SK-N-SH (cell line): Measurements from ENCODE around the gene TLCD2. TPM values are rescaled to one million over a fixed set of nuclear protein-coding genes. Genes with fewer than 3 reads are reported as not detected.

Source experiments
- CTCF ChIA-PET: fragments of 300-600, 350-600 bp; formaldehyde crosslinking; extraction: SDS; loops from one replicate; lab custom pipeline; 2021; lab: Yijun Ruan, JAX
- POLR2A ChIA-PET: fragments of 350-600 bp; sonication (Branson Sonifier 250); formaldehyde crosslinking; extraction: SDS; loops from one replicate; lab custom pipeline; 2020; ENCODE audit warnings: antibody characterized with exemption, inconsistent platforms; lab: Yijun Ruan, JAX
- DNase-seq: peaks from one replicate; pipeline ENCODE4 v3.0.0; 2012
- H2AFZ ChIP-seq: fragments of 200-600 bp; sonication (generic); 2 replicates; pipeline ENCODE4 v1.8.1; 2016; ENCODE audit warnings: antibody characterized with exemption, mild to moderate bottlenecking, low read depth
- H3F3A ChIP-seq: fragments of 200-600 bp; sonication (generic); replicated peaks from 2 replicates; pipeline ENCODE3; 2016; ENCODE audit warnings: antibody characterized with exemption, mild to moderate bottlenecking; ENCODE audit not compliant: insufficient read depth
- H3K27ac ChIP-seq, 2 experiments: fragments of 200-500 bp in 1 of 2; fragments of 200-600 bp in 1 of 2; sonication (Bioruptor generic) in 1 of 2; sonication (generic), shearing (Covaris generic) in 1 of 2; 2 replicates each; pipeline versions ENCODE4 v1.5.1 to v1.6.1; 2014 to 2016; ENCODE audit warnings: low read depth in 2 of 2, inconsistent platforms in 1 of 2, low read length in 1 of 2, mild to moderate bottlenecking in 1 of 2, mixed read lengths in 1 of 2
- H3K27me3 ChIP-seq: fragments of 200-600 bp; sonication (generic), shearing (Covaris generic); 2 replicates; pipeline ENCODE4 v1.6.1; 2016; ENCODE audit warnings: mixed run types; ENCODE audit not compliant: insufficient read depth
- H3K36me3 ChIP-seq, 2 experiments: fragments of 200-500 bp in 1 of 2; fragments of 200-600 bp in 1 of 2; sonication (Bioruptor generic) in 1 of 2; sonication (generic) in 1 of 2; replicated peaks in 1 of 2; 2 replicates each; pipeline versions ENCODE3 to v1.5.1; 2014 to 2016; ENCODE audit warnings: low read length in 1 of 2, mild to moderate bottlenecking in 1 of 2; ENCODE audit not compliant: insufficient read depth in 2 of 2, control insufficient read depth in 1 of 2
- H3K4me1 ChIP-seq, 2 experiments: fragments of 200-500 bp in 1 of 2; fragments of 200-600 bp in 1 of 2; sonication (Bioruptor generic) in 1 of 2; sonication (generic), shearing (Covaris generic) in 1 of 2; 2 replicates each; pipeline versions ENCODE4 v1.5.1 to v1.6.1; 2014 to 2016; ENCODE audit warnings: low read depth in 1 of 2, low read length in 1 of 2, mixed run types in 1 of 2; ENCODE audit not compliant: insufficient read depth in 2 of 2, control insufficient read depth in 1 of 2
- H3K4me2 ChIP-seq: fragments of 200-600 bp; sonication (generic), shearing (Covaris generic); 2 replicates; pipeline ENCODE4 v1.6.1; 2017; ENCODE audit warnings: mixed run types
- H3K4me3 ChIP-seq, 2 experiments: fragments of 200-500 bp in 1 of 2; fragments of 200-600 bp in 1 of 2; sonication (Bioruptor generic) in 1 of 2; sonication (generic), shearing (Covaris generic) in 1 of 2; 2 replicates each; pipeline versions ENCODE4 v1.5.1 to v1.8.1; 2014 to 2016; ENCODE audit warnings: low read depth in 2 of 2, inconsistent platforms in 1 of 2, low read length in 1 of 2, mild to moderate bottlenecking in 1 of 2, mixed read lengths in 1 of 2, moderate library complexity in 1 of 2
- H3K79me2 ChIP-seq: fragments of 200-600 bp; sonication (generic); 2 replicates; pipeline ENCODE4 v1.8.1; 2017; ENCODE audit warnings: mild to moderate bottlenecking; ENCODE audit not compliant: insufficient read depth
- H3K9ac ChIP-seq: fragments of 200-600 bp; sonication (generic); 2 replicates; pipeline ENCODE4 v1.6.1; 2017; ENCODE audit warnings: mixed run types
- H3K9me2 ChIP-seq: fragments of 200-600 bp; sonication (generic); 2 replicates; pipeline ENCODE4 v1.6.1; 2017; ENCODE audit warnings: mixed run types
- H3K9me3 ChIP-seq: fragments of 200-600 bp; sonication (generic); 2 replicates; pipeline ENCODE4 v1.6.1; 2017; ENCODE audit warnings: mixed run types, mild to moderate bottlenecking, moderate library complexity
- H4K20me1 ChIP-seq: fragments of 200-600 bp; sonication (generic); 2 replicates; pipeline ENCODE4 v1.6.1; 2017; ENCODE audit warnings: mild to moderate bottlenecking, mixed run types; ENCODE audit not compliant: insufficient read depth
- CHD2 ChIP-seq: fragments of 150-350 bp; IDR thresholded peaks from 2 replicates; pipeline ENCODE4 v1.6.1; 2018; ENCODE audit warnings: low read length; ENCODE audit not compliant: partially characterized antibody
- ELF1 ChIP-seq: IDR thresholded peaks from 2 replicates; pipeline ENCODE4 v1.4.0; 2012
- FOXJ3 ChIP-seq: sonication (generic); formaldehyde crosslinking; IDR thresholded peaks from 2 replicates; pipeline ENCODE4 v1.5.1; 2020; ENCODE audit warnings: mild to moderate bottlenecking, missing genetic modification reagents
- FOXM1 ChIP-seq: IDR thresholded peaks from 2 replicates; pipeline ENCODE4 v1.4.0; 2012; ENCODE audit warnings: low read depth, mild to moderate bottlenecking
- GABPA ChIP-seq: IDR thresholded peaks from 2 replicates; pipeline ENCODE4 v1.4.0; 2012; ENCODE audit warnings: low read depth, mild to moderate bottlenecking
- RCOR1 ChIP-seq: fragments of 150-350 bp; IDR thresholded peaks from 2 replicates; pipeline ENCODE4 v1.6.1; 2017; ENCODE audit warnings: antibody characterized with exemption, low read length
- RFX5 ChIP-seq: IDR thresholded peaks from 2 replicates; pipeline ENCODE4 v1.6.1; 2012; ENCODE audit warnings: mild to moderate bottlenecking, improper control_type of control experiment, low read length
- RXRA ChIP-seq: IDR thresholded peaks from 2 replicates; pipeline ENCODE4 v1.4.0; 2012; ENCODE audit warnings: low read depth, mild to moderate bottlenecking, borderline replicate concordance
- SIN3A ChIP-seq: IDR thresholded peaks from 2 replicates; pipeline ENCODE4 v1.6.1; 2012; ENCODE audit warnings: low read depth, mild to moderate bottlenecking, low read length, moderate library complexity, borderline replicate concordance
- WGBS: methylation state at CpG from one replicate; pipeline ENCODE4 v1.1.6; 2017; ENCODE audit warnings: low lambda C conversion rate; 5-methylcytosine and 5-hydroxymethylcytosine counted together
- polyA plus RNA-seq, 3 experiments: library from polyadenylated mRNA; depleted of rRNA; stranded (reverse); fragments of >200 nt; gene quantifications; 2 replicates each; pipeline ENCODE4 v1.2.3, GENCODE V29; 2012
- TF ChIP-seq, protein P1 (sequence below): IDR thresholded peaks from 2 replicates; pipeline ENCODE4 v1.4.0; 2012; ENCODE audit warnings: low read depth, borderline replicate concordance
- TF ChIP-seq, protein P2 (sequence below): fragments of 150-350 bp; IDR thresholded peaks from 2 replicates; pipeline ENCODE4 v1.6.1; 2017; ENCODE audit warnings: antibody characterized with exemption, low read length, low read depth, borderline replicate concordance

The TLCD2 gene
- polyA plus RNA-seq, 1 of the 3 experiments (the other 2 are of a cell fraction) = 1.3 TPM

DNA sequence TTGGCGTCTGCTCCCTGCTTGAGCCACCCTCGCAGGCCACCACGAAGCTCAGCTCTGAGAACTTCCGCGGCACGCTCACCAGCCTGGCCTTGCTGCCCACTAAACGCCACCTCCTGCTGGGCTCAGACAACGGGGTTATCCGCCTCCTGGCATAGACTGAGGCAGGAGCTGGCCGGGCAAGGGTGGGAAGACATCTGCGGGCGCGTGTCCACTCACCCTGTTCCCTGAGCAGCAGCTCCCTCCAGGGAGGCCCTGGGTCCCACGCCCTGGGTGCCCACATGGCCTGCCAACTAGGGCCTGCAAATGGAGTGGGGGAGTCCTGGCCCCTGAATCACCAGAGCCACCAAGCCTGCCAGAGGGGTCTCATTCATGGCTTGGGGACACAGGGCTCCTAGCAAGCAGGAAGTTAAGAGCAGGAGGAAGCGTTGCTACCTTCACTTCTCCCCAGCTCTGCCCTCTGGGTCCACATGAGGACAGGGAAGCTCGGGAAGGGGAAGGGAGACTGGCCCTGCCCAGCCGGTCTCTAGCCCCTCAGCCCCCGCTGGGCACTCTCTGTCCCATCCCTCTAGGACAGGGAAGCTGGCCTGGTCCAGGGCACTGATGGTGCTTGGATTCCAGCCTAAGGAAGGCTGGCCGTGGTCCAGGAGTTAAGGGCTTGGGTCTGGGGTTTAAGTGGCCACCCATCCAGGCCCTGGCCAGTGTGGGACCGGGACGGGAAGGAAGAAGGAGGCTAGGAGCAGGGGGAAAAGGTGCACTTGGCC is 27.5 kb upstream of the TLCD2 start:
- Histone ChIP-seq H4K20me1 (no peaks in the 10 kb centered on the region), H3K4me2 (no peak overlapping the region), H3K9ac (no peak overlapping the region), H3K36me3 (peaks cover 0 to 13% of the 10 kb centered on the region in 2 experiments), H3K79me2 (no peaks in the 10 kb centered on the region), H3F3A (no peaks in the 10 kb centered on the region), H3K4me3 (no peak overlapping the region)
- TF ChIP-seq FOXM1 (no peak), RXRA (no peak)
- TF ChIP-seq, protein P1, sequence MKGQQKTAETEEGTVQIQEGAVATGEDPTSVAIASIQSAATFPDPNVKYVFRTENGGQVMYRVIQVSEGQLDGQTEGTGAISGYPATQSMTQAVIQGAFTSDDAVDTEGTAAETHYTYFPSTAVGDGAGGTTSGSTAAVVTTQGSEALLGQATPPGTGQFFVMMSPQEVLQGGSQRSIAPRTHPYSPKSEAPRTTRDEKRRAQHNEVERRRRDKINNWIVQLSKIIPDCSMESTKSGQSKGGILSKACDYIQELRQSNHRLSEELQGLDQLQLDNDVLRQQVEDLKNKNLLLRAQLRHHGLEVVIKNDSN = no peak
- TF ChIP-seq, all 33 proteins: peak for 0
- no peak overlapping the region for H2AFZ ChIP-seq
- POLR2A ChIA-PET = interaction anchor here (1.7 kb wide), 1 partner anchor 21 kb away, joined by 5 read pairs; no protein-coding TSS in a partner anchor
- CTCF ChIA-PET = interaction anchor here (0.8 to 1.6 kb wide), 4 partner anchors 17 to 144 kb away, joined by 3 to 4 read pairs (median 4); no protein-coding TSS in a partner anchor
- H3K4me1 ChIP-seq = no peaks in the 10 kb centered on the region; a peak in 1 of 4 replicates
- H3K9me2 ChIP-seq = no peaks in the 10 kb centered on the region
- H3K9me3 ChIP-seq = no peaks in the 10 kb centered on the region
- DNase-seq = no peak
- H3K27me3 ChIP-seq = no peaks in the 10 kb centered on the region
- H3K27ac ChIP-seq = no peak overlapping the region
- WGBS = 97% methylated on average over 9 of the region's 21 CpGs

DNA sequence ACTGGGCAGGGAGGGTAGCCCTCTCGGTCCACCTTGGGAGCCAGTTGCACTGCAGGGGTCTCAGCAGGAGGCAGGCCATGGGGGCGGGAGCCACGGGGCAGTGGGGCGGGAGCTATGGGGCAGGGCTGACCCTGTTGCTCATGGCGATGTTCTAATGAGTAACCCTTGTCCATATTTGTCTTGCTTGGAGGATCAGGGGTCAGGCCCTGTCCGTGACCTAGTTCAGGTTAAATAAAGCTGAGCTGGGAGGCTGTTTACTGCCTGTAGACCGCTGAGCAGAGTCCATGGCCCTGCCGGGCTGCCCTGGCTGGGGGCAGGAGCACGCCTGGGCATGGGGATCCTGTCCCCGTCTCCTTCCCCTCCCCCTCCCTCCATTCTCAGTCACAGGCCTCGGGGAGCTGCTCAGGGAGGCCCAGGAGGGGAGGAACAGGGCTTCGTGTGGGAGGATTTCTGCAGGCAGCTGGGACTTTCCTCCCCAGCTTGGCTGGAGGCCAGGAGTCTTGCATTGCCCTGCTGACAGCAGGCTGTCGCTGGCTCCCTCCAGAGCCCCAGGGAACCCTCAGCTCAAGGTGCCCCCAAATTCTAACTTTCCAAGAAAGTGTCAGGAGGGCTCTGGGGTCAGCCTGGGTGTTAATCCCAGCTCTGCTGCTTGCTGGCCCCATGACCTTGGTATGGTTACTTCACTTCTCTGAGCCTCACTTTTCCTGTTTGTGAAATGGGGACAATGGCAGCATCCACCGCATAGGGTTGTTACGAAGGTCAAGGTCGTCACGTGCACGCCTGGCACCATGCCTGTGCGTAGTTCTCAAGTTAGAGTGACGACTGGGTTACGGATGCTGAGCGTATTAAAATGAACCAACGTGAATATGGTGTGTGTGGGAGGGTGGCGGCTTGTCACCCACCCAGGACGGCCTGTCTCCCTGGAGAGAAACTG is 26.4 kb upstream of the TLCD2 start:
- Histone ChIP-seq H3K27ac (no peak overlapping the region), H2AFZ (no peak overlapping the region), H3K9me2 (no peaks in the 10 kb centered on the region), H3K36me3 (peaks cover 0 to 13% of the 10 kb centered on the region in 2 experiments), H4K20me1 (no peaks in the 10 kb centered on the region), H3K4me1 (no peaks in the 10 kb centered on the region; a peak in 1 of 4 replicates), H3K4me3 (no peak overlapping the region), H3K79me2 (no peaks in the 10 kb centered on the region), H3K27me3 (no peaks in the 10 kb centered on the region), H3K9me3 (no peaks in the 10 kb centered on the region), H3F3A (no peaks in the 10 kb centered on the region), H3K9ac (no peak overlapping the region), H3K4me2 (no peak overlapping the region)
- WGBS = 78% methylated on average over 20 of the region's 25 CpGs
- peak; percentile 43 for DNase-seq
- ChIA-PET CTCF (interaction anchor here (1.2 to 1.6 kb wide), 4 partner anchors 15 to 47 kb away, joined by 3 to 5 read pairs (median 4); no protein-coding TSS in a partner anchor), POLR2A (interaction anchor here (1.7 kb wide), 1 partner anchor 20 kb away, joined by 5 read pairs; no protein-coding TSS in a partner anchor)
- TF ChIP-seq RFX5 = no peak
- TF ChIP-seq SIN3A = no peak
- TF ChIP-seq FOXJ3 (CRISPR knock-in tag) = no peak
- TF ChIP-seq ELF1 = no peak
- TF ChIP-seq RCOR1 = no peak
- TF ChIP-seq, protein P2, sequence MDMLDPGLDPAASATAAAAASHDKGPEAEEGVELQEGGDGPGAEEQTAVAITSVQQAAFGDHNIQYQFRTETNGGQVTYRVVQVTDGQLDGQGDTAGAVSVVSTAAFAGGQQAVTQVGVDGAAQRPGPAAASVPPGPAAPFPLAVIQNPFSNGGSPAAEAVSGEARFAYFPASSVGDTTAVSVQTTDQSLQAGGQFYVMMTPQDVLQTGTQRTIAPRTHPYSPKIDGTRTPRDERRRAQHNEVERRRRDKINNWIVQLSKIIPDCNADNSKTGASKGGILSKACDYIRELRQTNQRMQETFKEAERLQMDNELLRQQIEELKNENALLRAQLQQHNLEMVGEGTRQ = no peak
- no peak for TF ChIP-seq RXRA
- no peak for TF ChIP-seq GABPA
- TF ChIP-seq CHD2 = no peak
